ENCODE data around the gene CBFA2T3. TPM values are rescaled to one million over a fixed set of nuclear protein-coding genes. Genes with fewer than 3 reads are reported as not detected.
"Not testable (repeated sequence)": the region's sequence is repeated elsewhere in the genome, so short reads cannot be mapped to it uniquely, and the experiment has no call there.

Gene CBFA2T3
- total and polyA plus RNA-seq, 9 donors: 0.53 to 2.8 (median 1.2) TPM; not detected in 1

- Histone ChIP-seq H3K36me3 (no peaks in the 10 kb centered on the region), H3K4me3 (no peak overlapping the region), H3K4me1 (ENCODE audit: insufficient read depth) (peaks cover 8% of the 10 kb centered on the region), H3K27ac (no peak overlapping the region), H3K9me3 (peaks cover 0 to 13% of the 10 kb centered on the region in 2 donors), H3K27me3 (no peaks in the 10 kb centered on the region)
- no peak for TF ChIP-seq EP300 (IDR thresholded peaks at IDR 0.05)
- TF ChIP-seq CTCF (IDR thresholded peaks at IDR 0.05): no peak
- TF ChIP-seq POLR2A (IDR thresholded peaks at IDR 0.05): no peak
- DNase-seq: no peak
- 1 to 5% (median 2%) methylated on average over 11 of the region's 11 CpGs for WGBS, 3 donors
- intact Hi-C loops (cut with DNase I): no loop called here
Observed at GRCh38 chr16:89003831-89004208, 26.8 kb upstream of the CBFA2T3 start.

- TF ChIP-seq POLR2A (IDR thresholded peaks at IDR 0.05) (no peak), EP300 (IDR thresholded peaks at IDR 0.05) (no peak), CTCF (IDR thresholded peaks at IDR 0.05) (no peak)
- DNase-seq: no peak
- WGBS, 3 donors: 34 to 42% (median 36%) methylated on average over 38 to 47 of the region's 47 CpGs
Observed at GRCh38 chr16:89002851-89003830, 26.1 kb upstream of the CBFA2T3 start.

GRCh38 chr16:89002081-89002480 is 25.1 kb upstream of the CBFA2T3 start:
- H3K4me1 ChIP-seq (ENCODE audit: insufficient read depth); H3K4me3 ChIP-seq; H3K36me3 ChIP-seq; H3K27me3 ChIP-seq; H3K27ac ChIP-seq; intact Hi-C loops (cut with DNase I); DNase-seq: not testable (repeated sequence)
- H3K9me3 ChIP-seq: peaks cover 6 to 21% of the 10 kb centered on the region in 2 donors
- 74 to 80% (median 79%) methylated on average over 11 to 19 of the region's 19 CpGs for WGBS, 3 donors

More at GRCh38 chr16:89002851-89003830, 26.1 kb upstream of the CBFA2T3 start:
- Histone ChIP-seq H3K4me3 (no peak overlapping the region), H3K36me3 (no peaks in the 10 kb centered on the region), H3K9me3 (peaks cover 0 to 15% of the 10 kb centered on the region in 2 donors), H3K27ac (no peak overlapping the region), H3K4me1 (ENCODE audit: insufficient read depth) (peaks cover 8% of the 10 kb centered on the region), H3K27me3 (no peaks in the 10 kb centered on the region)
- intact Hi-C loops (cut with DNase I): no loop called here

- H3K4me1 ChIP-seq (ENCODE audit: insufficient read depth): peaks cover 8% of the 10 kb centered on the region
- TF ChIP-seq EP300 (IDR thresholded peaks at IDR 0.05) (no peak), CTCF (IDR thresholded peaks at IDR 0.05) (no peak), POLR2A (IDR thresholded peaks at IDR 0.05) (no peak)
- peaks cover 6 to 21% of the 10 kb centered on the region in 2 donors for H3K9me3 ChIP-seq
- intact Hi-C loops (cut with DNase I): no loop called here
- H3K27ac ChIP-seq: no peak overlapping the region
- no peak overlapping the region for H3K4me3 ChIP-seq
- no peaks in the 10 kb centered on the region for H3K27me3 ChIP-seq
- no peak for DNase-seq
- WGBS, 3 donors: 45 to 48% (median 46%) methylated on average over 28 to 30 of the region's 30 CpGs
- H3K36me3 ChIP-seq: no peaks in the 10 kb centered on the region
Observed at GRCh38 chr16:89001117-89002027, 24.4 kb upstream of the CBFA2T3 start.
